Measurements from ENCODE around the gene SLC35F1. TPM values are rescaled to one million over a fixed set of nuclear protein-coding genes. Genes with fewer than 3 reads are reported as not detected.

The SLC35F1 gene
- total RNA-seq, 1 donor from 2014 or later, result not detected

- DNase-seq (no peak), ATAC-seq (ENCODE audit: low read depth) (no peak)
- H3K4me1 Mint-ChIP-seq, result no peaks in the 10 kb centered on the region
- ChIA-PET CTCF (no interaction called here), POLR2A (no interaction called here)
- TF ChIP-seq CTCF (IDR thresholded peaks at IDR 0.05), result no peak
- H3K9me3 Mint-ChIP-seq, result no peaks in the 10 kb centered on the region
- H3K27me3 Mint-ChIP-seq, result no peaks in the 10 kb centered on the region
- intact Hi-C loops (cut with micrococcal nuclease), result no loop called here
- H3K27ac Mint-ChIP-seq, result no peak overlapping the region
- H3K4me3 Mint-ChIP-seq, result no peak overlapping the region
- H3K36me3 Mint-ChIP-seq (ENCODE audit: low read depth), result no peaks in the 10 kb centered on the region
Observed at GRCh38 chr6:118122161-118122725, 215.2 kb downstream of the SLC35F1 start.

GRCh38 chr6:118122801-118123200 is 215.7 kb downstream of the SLC35F1 start:
- Mint-ChIP-seq H3K4me1 (no peaks in the 10 kb centered on the region), H3K4me3 (no peak overlapping the region), H3K36me3 (ENCODE audit: low read depth) (no peaks in the 10 kb centered on the region), H3K27me3 (no peaks in the 10 kb centered on the region), H3K9me3 (no peaks in the 10 kb centered on the region), H3K27ac (no peak overlapping the region)
- CTCF ChIA-PET, result no interaction called here
- intact Hi-C loops (cut with micrococcal nuclease), result no loop called here
- DNase-seq (no peak), ATAC-seq (ENCODE audit: low read depth) (no peak)
- no peak for TF ChIP-seq CTCF (IDR thresholded peaks at IDR 0.05)
- POLR2A ChIA-PET, result no interaction called here

GRCh38 chr6:118123503-118124037 is 216.5 kb downstream of the SLC35F1 start:
- Mint-ChIP-seq H3K4me3 (no peak overlapping the region), H3K27me3 (no peaks in the 10 kb centered on the region), H3K9me3 (no peaks in the 10 kb centered on the region), H3K27ac (no peak overlapping the region), H3K4me1 (no peaks in the 10 kb centered on the region), H3K36me3 (ENCODE audit: low read depth) (no peaks in the 10 kb centered on the region)
- no peak for DNase-seq
- intact Hi-C loops (cut with micrococcal nuclease), result no loop called here
- ATAC-seq (ENCODE audit: low read depth), result no peak
- ChIA-PET CTCF (no interaction called here), POLR2A (no interaction called here)
- no peak for TF ChIP-seq CTCF (IDR thresholded peaks at IDR 0.05)

- ATAC-seq (ENCODE audit: low read depth) (no peak), DNase-seq (no peak)
- H3K4me1 Mint-ChIP-seq, result no peaks in the 10 kb centered on the region
- H3K27me3 Mint-ChIP-seq, result no peaks in the 10 kb centered on the region
- no peak overlapping the region for H3K27ac Mint-ChIP-seq
- peaks cover 2% of the 10 kb centered on the region for H3K9me3 Mint-ChIP-seq
- no peak overlapping the region for H3K4me3 Mint-ChIP-seq
- ChIA-PET CTCF (no interaction called here), POLR2A (interaction anchor here (0.6 kb wide), 1 partner anchor 418 kb away, joined by 12 read pairs; no protein-coding TSS in a partner anchor)
- intact Hi-C loops (cut with micrococcal nuclease), result no loop called here
- no peaks in the 10 kb centered on the region for H3K36me3 Mint-ChIP-seq (ENCODE audit: low read depth)
- no peak for TF ChIP-seq CTCF (IDR thresholded peaks at IDR 0.05)
Observed at GRCh38 chr6:118124851-118125250, 217.8 kb downstream of the SLC35F1 start.

- no peak overlapping the region for H3K27ac Mint-ChIP-seq
- no peaks in the 10 kb centered on the region for H3K27me3 Mint-ChIP-seq
- intact Hi-C loops (cut with micrococcal nuclease), result no loop called here
- H3K4me3 Mint-ChIP-seq, result no peak overlapping the region
- no peak for ATAC-seq (ENCODE audit: low read depth)
- TF ChIP-seq CTCF (IDR thresholded peaks at IDR 0.05), result no peak
- peaks cover 2% of the 10 kb centered on the region for H3K9me3 Mint-ChIP-seq
- CTCF ChIA-PET, result no interaction called here
- no peaks in the 10 kb centered on the region for H3K4me1 Mint-ChIP-seq
- POLR2A ChIA-PET, result no interaction called here
- H3K36me3 Mint-ChIP-seq (ENCODE audit: low read depth), result no peaks in the 10 kb centered on the region
- no peak for DNase-seq
Observed at GRCh38 chr6:118128755-118129154, 221.7 kb downstream of the SLC35F1 start.

Data from activated B cell treated with CpG ODN at 0.5 μM for 24 hours (primary cell).